Stimulated activated naive CD4-positive, alpha-beta T cell (primary cell): ENCODE data around the gene VIPR2.
A peak's percentile ranks its signal among the peaks of the same experiment; 100 is the strongest.
"Not testable (repeated sequence)": the region's sequence is repeated elsewhere in the genome, so short reads cannot be mapped to it uniquely, and the experiment has no call there.

Experiments
- DNase-seq, 6 experiments: peaks; one replicate each; lab custom pipeline; 2025; lab: John Stamatoyannopoulos, UW

VIPR2 gene

GRCh38 chr7:159091480-159092475, 52.9 kb downstream of the VIPR2 start:
- no peak for DNase-seq

- DNase-seq = no peak
Measured at GRCh38 chr7:159091041-159091440, 53.6 kb downstream of the VIPR2 start.

DNA sequence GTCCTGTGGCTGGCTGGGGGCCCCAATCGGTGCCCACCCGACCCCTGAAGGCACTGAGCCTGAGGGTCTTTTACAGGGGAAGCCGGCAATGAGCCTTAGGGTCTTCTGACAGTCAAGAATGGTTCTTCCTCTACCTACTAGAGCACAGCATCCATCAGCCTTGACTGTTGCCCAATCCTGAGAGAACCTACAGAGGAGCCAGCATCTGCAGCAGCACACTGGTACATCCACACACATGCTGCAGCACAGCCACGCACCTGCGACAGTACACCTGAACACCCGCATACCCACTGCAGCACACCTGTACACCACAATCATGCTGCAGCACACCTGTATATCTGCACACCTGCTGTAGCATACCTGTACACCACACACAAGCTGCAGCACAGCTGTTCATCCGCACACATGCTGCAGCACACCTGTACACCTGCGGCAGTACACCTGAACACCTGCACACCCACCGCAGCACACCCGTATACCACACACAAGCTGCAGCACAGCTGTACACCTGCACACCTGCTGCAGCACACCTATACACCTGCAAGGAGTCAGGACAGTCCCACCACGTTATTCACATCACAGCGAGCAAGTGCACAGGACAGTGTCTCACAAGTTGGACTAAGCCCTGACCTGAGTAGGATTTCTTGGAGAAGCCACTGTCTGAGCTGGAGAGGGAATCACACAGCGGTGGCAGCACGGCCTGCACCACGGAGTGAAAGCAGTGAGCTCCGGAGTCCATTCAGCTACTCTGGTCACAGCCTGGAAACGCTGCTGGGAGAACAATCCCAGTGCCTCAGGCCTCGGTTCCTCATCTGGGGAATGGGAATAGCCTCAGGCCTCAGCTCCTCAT, 56.4 kb downstream of the VIPR2 start:
- DNase-seq = no peak

GRCh38 chr7:159086301-159086925, 58.3 kb downstream of the VIPR2 start:
- no peak for DNase-seq

GRCh38 chr7:159084069-159084801, 60.4 kb downstream of the VIPR2 start:
- no peak for DNase-seq

DNA sequence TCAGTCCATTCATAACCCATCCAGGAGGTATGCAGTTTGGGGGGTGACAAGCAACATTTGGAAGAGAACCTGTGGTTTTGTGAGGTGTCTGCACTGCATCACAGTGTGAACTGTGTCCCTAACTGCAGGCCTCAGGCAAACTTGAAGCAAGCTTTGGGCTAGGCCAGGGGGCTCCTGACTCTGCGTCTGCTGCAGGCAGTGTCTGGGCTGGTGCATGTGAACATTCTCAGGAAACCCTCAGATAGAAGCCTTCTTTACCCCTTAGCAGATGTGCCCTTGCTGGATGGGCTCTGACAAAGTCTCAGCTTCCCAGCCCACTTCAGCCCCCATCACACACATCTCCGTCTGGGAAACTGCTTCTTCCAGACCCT, 61.0 kb downstream of the VIPR2 start:
- no peak for DNase-seq

- no peak for DNase-seq
Measured at GRCh38 chr7:159083001-159083697, 61.5 kb downstream of the VIPR2 start.

DNA sequence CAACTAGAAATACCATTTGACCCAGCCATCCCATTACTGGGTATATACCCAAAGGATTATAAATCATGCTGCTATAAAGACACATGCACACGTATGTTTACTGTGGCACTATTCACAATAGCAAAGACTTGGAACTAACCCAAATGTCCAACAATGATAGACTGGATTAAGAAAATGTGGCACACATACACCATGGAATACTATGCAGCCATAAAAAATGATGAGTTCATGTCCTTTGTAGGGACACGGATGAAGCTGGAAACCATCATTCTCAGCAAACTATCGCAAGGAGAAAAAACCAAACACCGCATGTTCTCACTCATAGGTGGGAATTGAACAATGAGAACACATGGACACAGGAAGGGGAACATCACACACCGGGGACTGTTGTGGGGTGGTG, 62.6 kb downstream of the VIPR2 start:
- not testable (repeated sequence) for DNase-seq

GRCh38 chr7:159078911-159079270, 65.8 kb downstream of the VIPR2 start:
- DNase-seq = no peak

DNA sequence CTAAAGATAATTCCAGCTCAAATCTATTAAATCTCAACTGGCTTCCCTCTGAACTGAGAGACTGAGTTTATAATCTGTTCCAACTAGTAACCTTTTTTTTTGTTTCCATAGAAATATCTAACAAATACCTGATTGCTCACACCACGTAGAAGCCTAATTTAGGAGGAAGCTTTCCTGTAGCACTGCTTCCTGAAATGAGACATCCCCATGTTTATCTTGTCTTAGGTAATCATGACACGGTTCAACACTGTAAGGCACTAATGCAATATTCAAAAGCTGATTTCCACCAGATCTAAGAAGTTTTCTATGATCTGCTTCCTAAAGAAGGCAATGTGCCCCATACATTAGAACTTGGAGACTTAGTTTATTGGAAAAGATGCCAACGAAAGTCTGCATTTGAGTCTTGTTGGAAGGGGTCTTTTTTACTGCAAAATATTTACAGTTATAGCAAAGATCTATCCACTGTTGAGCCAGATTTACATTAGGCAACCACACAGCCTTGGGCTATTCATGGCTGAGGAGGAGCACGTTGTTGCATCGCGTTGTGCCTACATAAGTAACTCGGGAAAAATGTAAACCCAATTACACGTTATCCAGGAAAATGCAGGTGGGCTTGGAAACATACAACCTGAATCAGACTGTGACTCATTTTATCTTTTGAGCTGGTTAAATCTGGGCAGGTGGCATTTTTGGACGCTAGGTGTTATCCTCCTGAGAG, 66.3 kb downstream of the VIPR2 start:
- DNase-seq = no peak

DNA sequence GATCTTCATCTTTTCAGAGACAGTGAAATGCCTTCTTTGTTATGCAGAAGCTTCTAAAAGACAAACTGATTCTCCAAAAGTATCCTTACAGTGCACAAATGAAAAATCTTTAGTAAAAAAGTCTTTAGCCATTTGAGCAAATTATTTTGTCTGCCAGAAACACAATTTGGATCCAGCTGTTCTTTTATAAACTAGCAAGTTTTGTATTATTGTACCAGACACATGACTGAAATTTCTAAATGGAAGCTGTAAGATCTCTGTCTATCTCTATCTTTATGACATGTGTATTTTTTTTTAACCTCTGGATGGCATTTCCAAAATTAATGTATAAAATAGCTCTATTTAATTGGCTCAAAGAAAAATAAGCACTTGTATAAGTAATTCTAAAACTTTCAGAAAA, 68.3 kb downstream of the VIPR2 start:
- DNase-seq = no peak

GRCh38 chr7:159075563-159076238, 69.0 kb downstream of the VIPR2 start:
- no peak for DNase-seq

GRCh38 chr7:159071260-159071659, 73.4 kb downstream of the VIPR2 start:
- DNase-seq = no peak

GRCh38 chr7:159070431-159071148, 74.1 kb downstream of the VIPR2 start:
- peak in 2 of 6 experiments; percentile 8 to 12 for DNase-seq

GRCh38 chr7:159068893-159069448, 75.7 kb downstream of the VIPR2 start:
- no peak for DNase-seq

- DNase-seq = no peak
Measured at GRCh38 chr7:159068488-159068811, 76.2 kb downstream of the VIPR2 start.

DNA sequence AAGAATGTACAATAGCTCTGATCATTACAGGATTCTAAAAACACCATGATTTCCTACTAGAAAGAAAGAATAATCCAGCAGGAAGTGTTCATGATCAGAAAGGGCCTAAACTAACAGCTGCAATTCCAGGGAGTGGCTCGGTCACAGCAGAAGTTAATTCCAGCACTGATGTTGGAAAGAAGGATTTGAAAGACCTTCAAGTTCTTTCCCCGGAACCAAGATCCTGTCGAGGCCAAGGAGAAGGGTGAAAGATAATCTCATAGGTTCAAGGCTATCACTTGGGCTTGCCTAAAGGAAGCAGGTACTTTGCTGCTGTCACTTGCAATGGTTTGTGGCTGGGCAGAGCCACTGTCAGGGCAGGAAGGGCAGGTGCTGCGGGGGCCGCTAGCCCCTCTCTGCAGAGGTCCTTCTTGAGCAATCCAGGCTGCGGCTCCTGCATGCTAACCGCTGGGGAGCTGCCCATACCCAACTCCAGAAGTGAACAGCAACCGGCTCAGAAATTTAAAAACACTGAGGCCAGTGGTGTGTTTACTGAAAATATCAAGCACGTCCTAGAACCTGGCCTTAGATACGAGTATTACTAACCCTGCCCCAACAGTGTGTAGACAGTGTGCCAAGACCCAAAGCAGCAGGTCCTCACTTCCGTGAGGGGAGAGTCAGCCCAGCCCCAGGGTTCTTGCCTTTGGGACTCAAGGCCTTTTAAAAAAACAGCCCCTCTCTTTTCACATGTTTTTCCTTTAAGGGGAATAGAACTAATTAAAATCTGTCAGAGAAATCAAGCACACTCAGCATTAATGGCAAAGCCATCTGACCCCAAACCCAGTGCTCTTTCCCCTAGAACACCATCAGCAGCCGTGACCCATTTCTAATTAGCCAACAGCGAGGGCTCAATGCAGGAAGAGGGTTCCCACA, 76.8 kb downstream of the VIPR2 start:
- peak in 1 of 6 experiments; percentile 19 for DNase-seq
